ENCODE data around the gene TMEM212. TPM values are rescaled to one million over a fixed set of nuclear protein-coding genes. Genes with fewer than 3 reads are reported as not detected.
"Not testable (repeated sequence)": the region's sequence is repeated elsewhere in the genome, so short reads cannot be mapped to it uniquely, and the experiment has no call there.

Gene TMEM212
- total RNA-seq, 1 donor from 2014 or later = not detected

- no peak for ATAC-seq
- intact Hi-C loops (cut with DNase I) = no loop called here
- no peak for DNase-seq (ENCODE audit: low spot score)
Observed at GRCh38 chr3:171875923-171876412, 32.8 kb downstream of the TMEM212 start.

GRCh38 chr3:171876680-171877147 lies 33.6 kb downstream of the TMEM212 start:
- ATAC-seq = peak; percentile 35
- DNase-seq (ENCODE audit: low spot score) = no peak
- intact Hi-C loops (cut with DNase I) = no loop called here

GRCh38 chr3:171878461-171879225 lies 35.5 kb downstream of the TMEM212 start:
- peak; percentile 76 for ATAC-seq
- intact Hi-C loops (cut with DNase I) = no loop called here
- DNase-seq (ENCODE audit: low spot score) = no peak

- DNase-seq (ENCODE audit: low spot score) = no peak
- ATAC-seq = no peak
- intact Hi-C loops (cut with DNase I) = no loop called here
Observed at GRCh38 chr3:171879472-171879871, 36.3 kb downstream of the TMEM212 start.

GRCh38 chr3:171880101-171880870 lies 37.1 kb downstream of the TMEM212 start:
- intact Hi-C loops (cut with DNase I) = no loop called here
- ATAC-seq (no peak), DNase-seq (ENCODE audit: low spot score) (no peak)

- DNase-seq (ENCODE audit: low spot score) (no peak), ATAC-seq (no peak)
- intact Hi-C loops (cut with DNase I) = no loop called here
Observed at GRCh38 chr3:171881251-171881650, 38.1 kb downstream of the TMEM212 start.

- ATAC-seq (no peak), DNase-seq (ENCODE audit: low spot score) (no peak)
- intact Hi-C loops (cut with DNase I) = no loop called here
Observed at GRCh38 chr3:171883257-171883892, 40.2 kb downstream of the TMEM212 start.

GRCh38 chr3:171883893-171884279 lies 40.7 kb downstream of the TMEM212 start:
- DNase-seq (ENCODE audit: low spot score) (no peak), ATAC-seq (no peak)
- intact Hi-C loops (cut with DNase I) = no loop called here

- intact Hi-C loops (cut with DNase I) = no loop called here
- DNase-seq (ENCODE audit: low spot score) (no peak), ATAC-seq (no peak)
Observed at GRCh38 chr3:171888466-171888865, 45.3 kb downstream of the TMEM212 start.

- intact Hi-C loops (cut with DNase I) = no loop called here
- ATAC-seq = no peak
- DNase-seq (ENCODE audit: low spot score) = no peak
Observed at GRCh38 chr3:171890398-171890797, 47.2 kb downstream of the TMEM212 start.

- DNase-seq (ENCODE audit: low spot score) (no peak), ATAC-seq (no peak)
- intact Hi-C loops (cut with DNase I) = no loop called here
Observed at GRCh38 chr3:171892457-171892856, 49.3 kb downstream of the TMEM212 start.

GRCh38 chr3:171895291-171895690 lies 52.1 kb downstream of the TMEM212 start:
- intact Hi-C loops (cut with DNase I) = no loop called here
- DNase-seq (ENCODE audit: low spot score) (no peak), ATAC-seq (no peak)

GRCh38 chr3:171895900-171896299 lies 52.8 kb downstream of the TMEM212 start:
- DNase-seq (ENCODE audit: low spot score) = no peak
- intact Hi-C loops (cut with DNase I) = no loop called here

GRCh38 chr3:171896316-171896715 lies 53.2 kb downstream of the TMEM212 start:
- intact Hi-C loops (cut with DNase I) = no loop called here
- DNase-seq (ENCODE audit: low spot score) = no peak
- no peak for ATAC-seq

More at GRCh38 chr3:171895900-171896299, 52.8 kb downstream of the TMEM212 start:
- no peak for ATAC-seq

- DNase-seq (ENCODE audit: low spot score) (no peak), ATAC-seq (peak; percentile 30)
- intact Hi-C loops (cut with DNase I) = no loop called here
Observed at GRCh38 chr3:171898192-171898591, 55.0 kb downstream of the TMEM212 start.

- no peak for ATAC-seq
- no peak for DNase-seq (ENCODE audit: low spot score)
- intact Hi-C loops (cut with DNase I) = no loop called here
Observed at GRCh38 chr3:171900446-171900845, 57.3 kb downstream of the TMEM212 start.

GRCh38 chr3:171901615-171902312 lies 58.6 kb downstream of the TMEM212 start:
- ATAC-seq (no peak), DNase-seq (ENCODE audit: low spot score) (no peak)
- intact Hi-C loops (cut with DNase I) = no loop called here

GRCh38 chr3:171904829-171905228 lies 61.7 kb downstream of the TMEM212 start:
- intact Hi-C loops (cut with DNase I) = no loop called here
- no peak for ATAC-seq
- DNase-seq (ENCODE audit: low spot score) = no peak

- DNase-seq (ENCODE audit: low spot score); intact Hi-C loops (cut with DNase I); ATAC-seq: not testable (repeated sequence)
Observed at GRCh38 chr3:171906503-171906902, 63.4 kb downstream of the TMEM212 start.

All from sciatic nerve (tissue), 2 donors.